CD14-positive monocyte (primary cell): ENCODE measurements around the gene TMEM182. TPM values are rescaled to one million over a fixed set of nuclear protein-coding genes. Genes with fewer than 3 reads are reported as not detected.

Experiments used
- DNase-seq, 3 donors: peaks; one replicate each; pipeline ENCODE4 v3.0.0-alpha.2; 2011 to 2022
- H2AFZ ChIP-seq: 2 replicates; pipeline ENCODE4 v1.6.0; 2012; ENCODE audit warnings: mild to moderate bottlenecking, low read depth, low read length, inconsistent platforms; ENCODE audit not compliant: insufficient read depth, poor library complexity, severe bottlenecking
- H3K27ac ChIP-seq, 2 donors: 1 replicate in 1 of 2; 2 replicates in 1 of 2; pipeline ENCODE4 v1.5.1; 2012 to 2013; ENCODE audit warnings: low read length in 2 of 2, control low read depth in 1 of 2, inconsistent platforms in 1 of 2, low read depth in 1 of 2, mild to moderate bottlenecking in 1 of 2
- H3K27me3 ChIP-seq, 2 donors: one replicate each; pipeline versions ENCODE4 v1.6.0 to v1.6.1; 2011 to 2013; ENCODE audit warnings: low read length in 2 of 2; ENCODE audit not compliant: control insufficient read depth in 2 of 2, insufficient read depth in 2 of 2
- H3K36me3 ChIP-seq, 2 donors: replicated peaks in 1 of 2; 1 replicate in 1 of 2; 2 replicates in 1 of 2; pipeline versions ENCODE4 v1.5.1 to v1.6.1; 2012 to 2013; ENCODE audit warnings: low read length in 2 of 2, control low read depth in 1 of 2, inconsistent platforms in 1 of 2, mild to moderate bottlenecking in 1 of 2; ENCODE audit not compliant: insufficient read depth in 2 of 2, control insufficient read depth in 1 of 2
- H3K4me1 ChIP-seq, 2 donors: 1 replicate in 1 of 2; 2 replicates in 1 of 2; pipeline versions ENCODE4 v1.5.1 to v1.6.1; 2012 to 2013; ENCODE audit warnings: low read length in 2 of 2, control low read depth in 1 of 2, inconsistent platforms in 1 of 2, mild to moderate bottlenecking in 1 of 2, moderate library complexity in 1 of 2; ENCODE audit not compliant: insufficient read depth in 2 of 2, control insufficient read depth in 1 of 2
- H3K4me2 ChIP-seq: replicated peaks from 2 replicates; pipeline ENCODE3; 2012; ENCODE audit warnings: low read length, moderate library complexity, mild to moderate bottlenecking; ENCODE audit not compliant: poor library complexity, severe bottlenecking; ENCODE audit errors: extremely low read depth
- H3K4me3 ChIP-seq, 3 experiments: fragments of 200-600 bp in 1 of 3; sonication (generic) in 1 of 3; replicated peaks in 1 of 3; 1 replicate in 2 of 3; 2 replicates in 1 of 3; pipeline ENCODE4 v1.5.1; 2011 to 2013; ENCODE audit warnings: low read length in 3 of 3, mild to moderate bottlenecking in 3 of 3, control low read depth in 2 of 3, low read depth in 2 of 3, inconsistent platforms in 1 of 3, moderate library complexity in 1 of 3
- H3K79me2 ChIP-seq: 2 replicates; pipeline ENCODE4 v1.6.0; 2012; ENCODE audit warnings: mild to moderate bottlenecking, control low read depth, inconsistent platforms, low read length, moderate library complexity; ENCODE audit not compliant: insufficient read depth
- H3K9ac ChIP-seq: 2 replicates; pipeline ENCODE4 v1.6.0; 2017; ENCODE audit warnings: low read length, mild to moderate bottlenecking; ENCODE audit not compliant: insufficient read depth, poor library complexity, severe bottlenecking
- H3K9me3 ChIP-seq, 2 donors: replicated peaks in 1 of 2; 1 replicate in 1 of 2; 2 replicates in 1 of 2; pipeline versions ENCODE4 v1.5.1 to v1.6.1; 2012 to 2013; ENCODE audit warnings: low read length in 2 of 2, control low read depth in 1 of 2; ENCODE audit not compliant: control insufficient read depth in 1 of 2, insufficient read depth in 1 of 2
- H4K20me1 ChIP-seq: 2 replicates; pipeline ENCODE4 v1.6.0; 2012; ENCODE audit warnings: mild to moderate bottlenecking, low read length, control low read depth, moderate library complexity; ENCODE audit not compliant: insufficient read depth
- H3K27ac Mint-ChIP-seq, 7 donors: one replicate each; pipeline ENCODE4 v1.8.0; 2020; ENCODE audit warnings: mild to moderate bottlenecking in 7 of 7, mixed read lengths in 7 of 7, moderate library complexity in 6 of 7, inconsistent platforms in 2 of 7
- H3K27me3 Mint-ChIP-seq, 3 donors: one replicate each; pipeline ENCODE4 v1.8.0; 2021 to 2022; ENCODE audit warnings: low read depth in 3 of 3, mild to moderate bottlenecking in 3 of 3, mixed read lengths in 3 of 3, moderate library complexity in 3 of 3, inconsistent platforms in 1 of 3
- H3K36me3 Mint-ChIP-seq, 2 donors: one replicate each; pipeline ENCODE4 v1.8.0; 2020; ENCODE audit warnings: mixed read lengths in 2 of 2, inconsistent platforms in 1 of 2, mild to moderate bottlenecking in 1 of 2
- H3K4me1 Mint-ChIP-seq: one replicate; pipeline ENCODE4 v1.8.0; 2020; ENCODE audit warnings: mild to moderate bottlenecking, mixed read lengths
- H3K4me3 Mint-ChIP-seq, 2 donors: one replicate each; pipeline ENCODE4 v1.8.0; 2020; ENCODE audit warnings: mild to moderate bottlenecking in 2 of 2, mixed read lengths in 2 of 2, moderate library complexity in 1 of 2
- H3K9me3 Mint-ChIP-seq, 7 donors: one replicate each; pipeline ENCODE4 v1.8.0; 2020 to 2022; ENCODE audit warnings: mixed read lengths in 7 of 7, mild to moderate bottlenecking in 6 of 7, moderate library complexity in 6 of 7, inconsistent platforms in 2 of 7
- WGBS: methylation state at CpG from one replicate; pipeline ENCODE4 v1.1.5; 2013; ENCODE audit warnings: missing lambda C conversion rate; ENCODE audit not compliant: insufficient coverage; 5-methylcytosine and 5-hydroxymethylcytosine counted together
- intact Hi-C, 2 donors: fragments of 100-400 bp; cut with micrococcal nuclease; formaldehyde crosslinking; loops; one replicate each; pipeline versions ENCODE4 v1.15.0 to v1.15.1; 2023
- polyA plus RNA-seq, 3 donors: library from polyadenylated mRNA; depleted of rRNA in 1 of 3; unstranded in 2 of 3; stranded (reverse) in 1 of 3; fragments of 300-500 nt in 2 of 3; fragments of >200 nt in 1 of 3; fragmentation: Illumina TruSeq in 2 of 3; gene quantifications; 1 replicate in 2 of 3; 2 replicates in 1 of 3; pipeline ENCODE4 v1.2.3, GENCODE V29; 2012 to 2021
- TF ChIP-seq, protein P1 (sequence below): fragments of 200-600 bp; IDR thresholded peaks from one replicate; pipeline ENCODE4 v1.8.0; 2022; ENCODE audit warnings: antibody characterized with exemption, mild to moderate bottlenecking

TMEM182 gene
- polyA plus RNA-seq, 3 donors: 0.24 to 0.69 (median 0.28) TPM

GRCh38 chr2:102826904-102827303 is 65.1 kb downstream of the TMEM182 start:
- Histone ChIP-seq H3K27me3 (no peaks in the 10 kb centered on the region), H3K4me2 (no peak overlapping the region), H3K9ac (no peak overlapping the region), H3K27ac (no peak overlapping the region), H2AFZ (no peak overlapping the region), H3K36me3 (no peaks in the 10 kb centered on the region), H3K4me1 (no peaks in the 10 kb centered on the region), H3K79me2 (no peaks in the 10 kb centered on the region), H3K9me3 (no peaks in the 10 kb centered on the region), H4K20me1 (no peaks in the 10 kb centered on the region), H3K4me3 (no peak overlapping the region)
- no peak for DNase-seq
- Mint-ChIP-seq H3K36me3 (no peaks in the 10 kb centered on the region), H3K27ac (no peak overlapping the region), H3K9me3 (peaks cover 0 to 6% (median 5%) of the 10 kb centered on the region in 7 donors), H3K27me3 (no peaks in the 10 kb centered on the region), H3K4me3 (no peak overlapping the region), H3K4me1 (no peaks in the 10 kb centered on the region)
- 65% methylated on average over 5 of the region's 5 CpGs for WGBS
- intact Hi-C loops: no loop called here
- TF ChIP-seq, protein P1, sequence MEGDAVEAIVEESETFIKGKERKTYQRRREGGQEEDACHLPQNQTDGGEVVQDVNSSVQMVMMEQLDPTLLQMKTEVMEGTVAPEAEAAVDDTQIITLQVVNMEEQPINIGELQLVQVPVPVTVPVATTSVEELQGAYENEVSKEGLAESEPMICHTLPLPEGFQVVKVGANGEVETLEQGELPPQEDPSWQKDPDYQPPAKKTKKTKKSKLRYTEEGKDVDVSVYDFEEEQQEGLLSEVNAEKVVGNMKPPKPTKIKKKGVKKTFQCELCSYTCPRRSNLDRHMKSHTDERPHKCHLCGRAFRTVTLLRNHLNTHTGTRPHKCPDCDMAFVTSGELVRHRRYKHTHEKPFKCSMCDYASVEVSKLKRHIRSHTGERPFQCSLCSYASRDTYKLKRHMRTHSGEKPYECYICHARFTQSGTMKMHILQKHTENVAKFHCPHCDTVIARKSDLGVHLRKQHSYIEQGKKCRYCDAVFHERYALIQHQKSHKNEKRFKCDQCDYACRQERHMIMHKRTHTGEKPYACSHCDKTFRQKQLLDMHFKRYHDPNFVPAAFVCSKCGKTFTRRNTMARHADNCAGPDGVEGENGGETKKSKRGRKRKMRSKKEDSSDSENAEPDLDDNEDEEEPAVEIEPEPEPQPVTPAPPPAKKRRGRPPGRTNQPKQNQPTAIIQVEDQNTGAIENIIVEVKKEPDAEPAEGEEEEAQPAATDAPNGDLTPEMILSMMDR: no peak

DNA sequence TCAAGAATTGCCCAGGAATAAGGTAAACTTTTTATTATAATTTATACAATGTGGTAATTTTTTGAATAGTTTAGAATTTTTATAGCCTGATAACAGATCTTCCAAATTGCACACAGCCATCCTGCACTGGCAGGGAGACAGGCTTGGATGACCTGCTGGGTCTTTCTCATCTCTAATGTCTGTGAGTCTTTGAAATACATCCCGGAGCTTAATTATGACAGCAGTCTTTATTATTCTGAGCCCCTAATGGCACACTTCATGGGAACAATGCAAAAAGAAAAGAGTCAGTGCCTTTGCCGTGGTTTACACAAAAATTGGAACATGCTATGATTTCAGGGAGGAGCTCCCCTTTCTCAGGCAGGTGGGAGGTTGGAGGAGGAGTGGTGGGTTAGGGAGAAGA is 71.0 kb downstream of the TMEM182 start:
- no peak for DNase-seq
- Mint-ChIP-seq H3K36me3 (no peaks in the 10 kb centered on the region), H3K4me1 (peaks cover 5% of the 10 kb centered on the region), H3K27me3 (no peaks in the 10 kb centered on the region), H3K4me3 (no peak overlapping the region), H3K27ac (no peak overlapping the region), H3K9me3 (no peaks in the 10 kb centered on the region)
- H3K27ac ChIP-seq: no peak overlapping the region
- no peak overlapping the region for H3K4me2 ChIP-seq
- intact Hi-C loops: no loop called here
- H3K9me3 ChIP-seq: no peaks in the 10 kb centered on the region
- WGBS: 100% methylated on average over 1 of the region's 2 CpGs
- H3K4me3 ChIP-seq: no peak overlapping the region
- H3K79me2 ChIP-seq: no peaks in the 10 kb centered on the region
- no peak overlapping the region for H2AFZ ChIP-seq
- H4K20me1 ChIP-seq: no peaks in the 10 kb centered on the region
- TF ChIP-seq, protein P1: no peak
- H3K27me3 ChIP-seq: no peaks in the 10 kb centered on the region
- no peaks in the 10 kb centered on the region for H3K36me3 ChIP-seq
- no peak overlapping the region for H3K9ac ChIP-seq
- peaks cover 3 to 4% of the 10 kb centered on the region in 2 donors for H3K4me1 ChIP-seq
